ENCODE data around the gene SCT.

Gene SCT

GRCh38 chr11:641806-642370, 14.9 kb upstream of the SCT start:
- TF ChIP-seq, protein P1, sequence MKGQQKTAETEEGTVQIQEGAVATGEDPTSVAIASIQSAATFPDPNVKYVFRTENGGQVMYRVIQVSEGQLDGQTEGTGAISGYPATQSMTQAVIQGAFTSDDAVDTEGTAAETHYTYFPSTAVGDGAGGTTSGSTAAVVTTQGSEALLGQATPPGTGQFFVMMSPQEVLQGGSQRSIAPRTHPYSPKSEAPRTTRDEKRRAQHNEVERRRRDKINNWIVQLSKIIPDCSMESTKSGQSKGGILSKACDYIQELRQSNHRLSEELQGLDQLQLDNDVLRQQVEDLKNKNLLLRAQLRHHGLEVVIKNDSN (IDR thresholded peaks at IDR 0.05) = no peak
- no peak for TF ChIP-seq TCF12 (IDR thresholded peaks at IDR 0.05; ENCODE audit: low read depth)
- TF ChIP-seq REST (IDR thresholded peaks at IDR 0.05; ENCODE audit: low read depth) = no peak
- no peak for TF ChIP-seq NFIC (IDR thresholded peaks at IDR 0.05)
- TF ChIP-seq CEBPB (IDR thresholded peaks at IDR 0.05) = no peak
- no peak for TF ChIP-seq TEAD4 (IDR thresholded peaks at IDR 0.05)
- no peak for TF ChIP-seq ZBTB7A (IDR thresholded peaks at IDR 0.05; ENCODE audit: low read depth)

DNA sequence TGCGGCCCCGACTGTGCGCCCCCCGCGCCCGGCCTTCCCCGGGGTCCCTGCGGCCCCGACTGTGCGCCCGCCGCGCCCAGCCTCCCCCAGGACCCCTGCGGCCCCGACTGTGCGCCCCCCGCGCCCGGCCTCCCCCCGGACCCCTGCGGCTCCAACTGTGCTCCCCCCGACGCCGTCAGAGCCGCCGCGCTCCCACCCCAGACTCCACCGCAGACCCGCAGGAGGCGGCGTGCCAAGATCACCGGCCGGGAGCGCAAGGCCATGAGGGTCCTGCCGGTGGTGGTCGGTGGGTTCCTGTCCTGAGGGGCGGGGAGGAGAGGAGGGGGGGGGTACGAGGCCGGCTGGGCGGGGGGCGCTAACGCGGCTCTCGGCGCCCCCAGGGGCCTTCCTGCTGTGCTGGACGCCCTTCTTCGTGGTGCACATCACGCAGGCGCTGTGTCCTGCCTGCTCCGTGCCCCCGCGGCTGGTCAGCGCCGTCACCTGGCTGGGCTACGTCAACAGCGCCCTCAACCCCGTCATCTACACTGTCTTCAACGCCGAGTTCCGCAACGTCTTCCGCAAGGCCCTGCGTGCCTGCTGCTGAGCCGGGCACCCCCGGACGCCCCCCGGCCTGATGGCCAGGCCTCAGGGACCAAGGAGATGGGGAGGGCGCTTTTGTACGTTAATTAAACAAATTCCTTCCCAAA, 13.2 kb upstream of the SCT start:
- TF ChIP-seq NFIC (IDR thresholded peaks at IDR 0.05) (no peak), TAF1 (IDR thresholded peaks at IDR 0.05; ENCODE audit: low read depth) (no peak), TCF12 (IDR thresholded peaks at IDR 0.05; ENCODE audit: low read depth) (no peak)

DNA sequence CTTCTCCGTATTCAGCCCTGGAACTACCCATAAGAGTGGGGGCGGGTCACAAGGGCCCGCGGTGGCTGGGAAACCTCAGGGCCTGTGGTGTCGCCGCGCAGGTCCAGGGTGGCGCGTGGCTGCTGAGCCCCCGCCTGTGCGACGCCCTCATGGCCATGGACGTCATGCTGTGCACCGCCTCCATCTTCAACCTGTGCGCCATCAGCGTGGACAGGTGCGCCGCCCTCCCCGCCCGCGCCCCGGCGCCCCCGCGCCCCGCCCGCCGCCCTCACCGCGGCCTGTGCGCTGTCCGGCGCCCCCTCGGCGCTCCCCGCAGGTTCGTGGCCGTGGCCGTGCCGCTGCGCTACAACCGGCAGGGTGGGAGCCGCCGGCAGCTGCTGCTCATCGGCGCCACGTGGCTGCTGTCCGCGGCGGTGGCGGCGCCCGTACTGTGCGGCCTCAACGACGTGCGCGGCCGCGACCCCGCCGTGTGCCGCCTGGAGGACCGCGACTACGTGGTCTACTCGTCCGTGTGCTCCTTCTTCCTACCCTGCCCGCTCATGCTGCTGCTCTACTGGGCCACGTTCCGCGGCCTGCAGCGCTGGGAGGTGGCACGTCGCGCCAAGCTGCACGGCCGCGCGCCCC, 12.5 kb upstream of the SCT start:
- TF ChIP-seq FOXM1 (IDR thresholded peaks at IDR 0.05; ENCODE audit: borderline replicate concordance, low read depth) (no peak), TCF12 (IDR thresholded peaks at IDR 0.05; ENCODE audit: low read depth) (no peak), CEBPB (IDR thresholded peaks at IDR 0.05) (no peak), TAF1 (IDR thresholded peaks at IDR 0.05; ENCODE audit: low read depth) (no peak), YY1 (IDR thresholded peaks at IDR 0.05; ENCODE audit: low read depth) (no peak), NFIC (IDR thresholded peaks at IDR 0.05) (no peak), TEAD4 (IDR thresholded peaks at IDR 0.05) (no peak), CREB1 (IDR thresholded peaks at IDR 0.05; ENCODE audit: low read depth) (no peak), EP300 (IDR thresholded peaks at IDR 0.05; ENCODE audit: borderline replicate concordance) (no peak), EGR1 (IDR thresholded peaks at IDR 0.05) (no peak)
- TF ChIP-seq, protein P2, sequence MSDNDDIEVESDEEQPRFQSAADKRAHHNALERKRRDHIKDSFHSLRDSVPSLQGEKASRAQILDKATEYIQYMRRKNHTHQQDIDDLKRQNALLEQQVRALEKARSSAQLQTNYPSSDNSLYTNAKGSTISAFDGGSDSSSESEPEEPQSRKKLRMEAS (IDR thresholded peaks at IDR 0.05) = no peak
- TF ChIP-seq, protein P1 (IDR thresholded peaks at IDR 0.05) = no peak

- TF ChIP-seq ZBTB7A (IDR thresholded peaks at IDR 0.05; ENCODE audit: low read depth) (no peak), YY1 (IDR thresholded peaks at IDR 0.05; ENCODE audit: low read depth) (no peak), TAF1 (IDR thresholded peaks at IDR 0.05; ENCODE audit: low read depth) (no peak), REST (IDR thresholded peaks at IDR 0.05; ENCODE audit: low read depth) (no peak), EGR1 (IDR thresholded peaks at IDR 0.05) (no peak), TEAD4 (IDR thresholded peaks at IDR 0.05) (no peak), CEBPB (IDR thresholded peaks at IDR 0.05) (no peak), NFIC (IDR thresholded peaks at IDR 0.05) (no peak), EP300 (IDR thresholded peaks at IDR 0.05; ENCODE audit: borderline replicate concordance) (no peak)
- TF ChIP-seq, protein P1 (IDR thresholded peaks at IDR 0.05) = no peak
- TF ChIP-seq, protein P2 (IDR thresholded peaks at IDR 0.05) = no peak
These were observed 11.8 kb upstream of the SCT start for GRCh38 chr11:638631-639331.

Data from Ishikawa (cell line).